ENCODE measurements around the gene CA11. TPM values are rescaled to one million over a fixed set of nuclear protein-coding genes. Genes with fewer than 3 reads are reported as not detected.

CA11 gene
- total RNA-seq, 4 donors from 2014 or later: 7.3 to 37.5 (median 10.3) TPM

DNA sequence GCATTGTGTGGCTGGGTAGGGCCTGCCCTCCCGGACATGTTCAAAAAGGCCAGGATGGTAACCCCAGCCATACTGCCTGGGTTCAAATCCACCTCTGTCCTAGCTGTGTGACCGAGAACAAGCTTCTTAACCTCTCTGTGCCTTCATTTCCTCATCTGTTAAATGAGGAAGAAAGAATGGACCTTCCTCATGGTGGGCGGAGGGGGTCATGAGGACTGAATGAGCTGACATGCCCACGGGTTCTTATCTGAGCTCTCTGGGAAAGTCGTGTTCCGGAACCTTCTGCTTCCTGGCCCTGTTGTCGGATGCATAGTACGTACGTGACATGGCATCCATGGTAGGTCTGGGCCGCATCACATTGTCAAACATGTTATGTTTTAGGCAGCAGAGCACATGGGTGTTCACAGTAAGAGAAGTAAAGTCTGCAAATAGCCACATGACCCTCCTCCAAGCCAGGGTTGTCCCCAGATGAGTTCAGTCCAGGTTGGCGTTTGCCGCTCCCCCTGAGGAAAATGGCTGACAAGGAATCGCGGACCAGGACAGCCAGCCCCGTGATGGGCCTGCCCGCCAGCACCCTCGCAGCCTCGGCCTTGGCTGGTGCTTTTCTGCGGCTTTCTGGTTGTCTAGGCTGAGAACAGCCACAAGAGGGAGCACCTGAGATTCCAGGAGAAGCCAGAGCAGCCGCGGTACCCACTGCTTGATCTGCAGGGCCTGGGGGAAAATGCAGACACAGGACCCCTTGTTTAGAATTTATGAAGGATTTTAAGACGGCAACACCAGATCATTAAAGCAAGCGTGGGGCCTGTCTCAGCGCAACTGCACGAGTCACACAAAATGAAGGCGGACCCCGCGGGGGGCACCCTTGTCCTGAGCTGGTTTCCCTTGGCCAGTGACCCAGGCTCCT lies 29.2 kb upstream of the CA11 start:
- TF ChIP-seq POLR2A (IDR thresholded peaks at IDR 0.05): no peak
- TF ChIP-seq, protein P1, sequence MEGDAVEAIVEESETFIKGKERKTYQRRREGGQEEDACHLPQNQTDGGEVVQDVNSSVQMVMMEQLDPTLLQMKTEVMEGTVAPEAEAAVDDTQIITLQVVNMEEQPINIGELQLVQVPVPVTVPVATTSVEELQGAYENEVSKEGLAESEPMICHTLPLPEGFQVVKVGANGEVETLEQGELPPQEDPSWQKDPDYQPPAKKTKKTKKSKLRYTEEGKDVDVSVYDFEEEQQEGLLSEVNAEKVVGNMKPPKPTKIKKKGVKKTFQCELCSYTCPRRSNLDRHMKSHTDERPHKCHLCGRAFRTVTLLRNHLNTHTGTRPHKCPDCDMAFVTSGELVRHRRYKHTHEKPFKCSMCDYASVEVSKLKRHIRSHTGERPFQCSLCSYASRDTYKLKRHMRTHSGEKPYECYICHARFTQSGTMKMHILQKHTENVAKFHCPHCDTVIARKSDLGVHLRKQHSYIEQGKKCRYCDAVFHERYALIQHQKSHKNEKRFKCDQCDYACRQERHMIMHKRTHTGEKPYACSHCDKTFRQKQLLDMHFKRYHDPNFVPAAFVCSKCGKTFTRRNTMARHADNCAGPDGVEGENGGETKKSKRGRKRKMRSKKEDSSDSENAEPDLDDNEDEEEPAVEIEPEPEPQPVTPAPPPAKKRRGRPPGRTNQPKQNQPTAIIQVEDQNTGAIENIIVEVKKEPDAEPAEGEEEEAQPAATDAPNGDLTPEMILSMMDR (IDR thresholded peaks at IDR 0.05): no peak
- WGBS, 2 donors: 38 to 41% methylated on average over 28 of the region's 28 CpGs
- DNase-seq (ENCODE audit: low spot score in 2 of 2): peak; percentile 83 to 94
- intact Hi-C loops (cut with DNase I; ENCODE audit: low total_unique reads): no loop called here
- H3K4me3 ChIP-seq (ENCODE audit: low read depth, poor library complexity, severe bottlenecking): no peak overlapping the region

DNA sequence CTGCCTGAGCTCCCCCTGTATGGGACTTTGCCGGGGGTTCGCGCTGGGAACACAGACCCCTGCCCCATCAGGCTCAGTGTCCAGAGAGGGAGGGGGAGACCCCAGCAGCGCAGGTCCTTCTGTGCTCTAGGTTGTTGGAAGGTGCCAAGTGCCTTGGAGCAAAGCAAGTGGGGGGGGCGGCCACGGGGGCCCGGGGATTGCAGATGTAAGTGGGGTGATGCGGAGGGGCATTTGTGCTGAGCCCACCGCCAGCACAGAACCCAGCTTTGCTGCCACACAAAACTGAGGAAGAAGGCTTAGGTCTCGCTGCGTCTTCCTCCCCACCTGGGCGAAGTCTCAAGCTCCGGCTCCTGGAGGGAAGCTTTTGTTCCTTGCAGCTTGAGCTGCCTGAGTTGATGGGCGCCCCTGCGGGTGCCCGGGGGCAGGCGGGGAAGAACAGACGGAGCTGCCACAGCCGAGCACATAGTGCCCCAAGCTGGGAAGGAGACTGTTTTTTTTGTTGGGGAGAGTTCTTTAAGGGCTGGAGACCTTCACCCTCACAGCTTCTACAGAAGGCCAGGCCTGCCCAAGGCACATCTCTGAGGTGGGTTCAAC lies 28.3 kb upstream of the CA11 start:
- no peak overlapping the region for H3K4me3 ChIP-seq (ENCODE audit: low read depth, poor library complexity, severe bottlenecking)
- 86 to 89% methylated on average over 17 to 19 of the region's 19 CpGs for WGBS, 2 donors
- TF ChIP-seq, protein P1 (IDR thresholded peaks at IDR 0.05): no peak
- no peak for TF ChIP-seq POLR2A (IDR thresholded peaks at IDR 0.05)
- intact Hi-C loops (cut with DNase I; ENCODE audit: low total_unique reads): no loop called here
- DNase-seq (ENCODE audit: low spot score in 2 of 2): no peak

DNA sequence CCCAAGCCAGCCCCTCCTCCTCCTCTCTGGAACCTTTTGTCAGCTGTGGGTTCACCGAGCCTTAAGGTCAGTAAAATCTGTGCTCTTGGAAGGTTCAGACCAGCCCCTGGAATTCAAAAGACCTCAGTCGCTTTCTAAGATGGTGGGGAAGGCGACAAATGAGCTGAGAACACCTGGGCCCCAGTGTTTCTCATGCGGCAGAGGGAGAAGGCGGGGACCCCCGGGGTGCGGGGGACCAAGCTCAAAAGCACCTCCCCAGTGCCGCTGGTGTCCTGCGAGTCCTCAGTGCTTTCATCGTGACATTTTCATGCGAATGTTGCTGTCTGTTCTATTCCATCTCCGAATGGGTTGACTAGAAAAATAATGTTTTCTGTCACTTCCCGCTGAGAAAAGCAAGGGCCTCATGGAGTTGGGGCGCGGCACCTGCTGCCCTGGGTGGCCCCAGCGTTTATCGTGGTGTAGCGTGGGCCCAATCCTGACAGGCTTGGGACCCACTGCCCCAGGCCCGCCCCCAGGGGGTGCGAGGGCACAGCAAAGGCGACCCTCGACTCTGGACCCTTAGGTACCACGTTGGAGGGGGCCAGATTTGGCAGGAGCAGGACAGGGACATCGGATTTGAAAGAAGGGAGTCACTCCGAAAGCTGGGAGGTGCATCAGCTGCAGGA lies 27.6 kb upstream of the CA11 start:
- DNase-seq (ENCODE audit: low spot score in 2 of 2): no peak
- intact Hi-C loops (cut with DNase I; ENCODE audit: low total_unique reads): no loop called here
- 78 to 90% methylated on average over 25 of the region's 25 CpGs for WGBS, 2 donors
- no peak overlapping the region for H3K4me3 ChIP-seq (ENCODE audit: low read depth, poor library complexity, severe bottlenecking)
- no peak for TF ChIP-seq POLR2A (IDR thresholded peaks at IDR 0.05)
- TF ChIP-seq, protein P1 (IDR thresholded peaks at IDR 0.05): no peak

DNA sequence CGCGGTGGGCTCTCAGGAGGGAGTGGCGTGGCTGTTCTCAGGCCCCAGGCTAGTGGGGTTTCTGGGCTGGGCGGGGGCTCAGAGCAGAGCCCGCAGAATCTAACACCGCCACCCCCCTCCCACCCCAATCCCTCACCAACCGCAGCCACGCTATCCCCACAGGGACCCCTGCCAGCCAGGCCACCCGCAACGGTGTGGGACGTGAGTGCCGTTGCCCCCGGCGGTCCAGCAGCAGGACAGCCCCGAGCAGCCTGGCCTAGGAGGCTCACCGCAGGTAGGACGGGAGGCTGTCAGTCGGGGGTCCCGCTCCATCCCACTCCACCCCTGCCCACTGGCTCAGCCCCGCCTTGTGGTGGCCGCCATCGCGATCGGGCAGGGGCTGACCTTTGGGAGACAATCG lies 27.0 kb upstream of the CA11 start, which contains the start of gene NTN5:
Gene NTN5, minus strand, starts transcription at position 24 of the 400 bp plus-strand sequence. CDS start 2,031 bp downstream, outside the sequence.
- no peak for DNase-seq (ENCODE audit: low spot score in 2 of 2)
- H3K4me3 ChIP-seq (ENCODE audit: low read depth, poor library complexity, severe bottlenecking): no peak within 1 kb of the TSS
- TF ChIP-seq POLR2A (IDR thresholded peaks at IDR 0.05): no peak
- TF ChIP-seq, protein P1 (IDR thresholded peaks at IDR 0.05): no peak
- intact Hi-C loops (cut with DNase I; ENCODE audit: low total_unique reads): no loop called here
- 68 to 91% methylated on average over 5 to 21 of the region's 25 CpGs for WGBS, 2 donors

DNA sequence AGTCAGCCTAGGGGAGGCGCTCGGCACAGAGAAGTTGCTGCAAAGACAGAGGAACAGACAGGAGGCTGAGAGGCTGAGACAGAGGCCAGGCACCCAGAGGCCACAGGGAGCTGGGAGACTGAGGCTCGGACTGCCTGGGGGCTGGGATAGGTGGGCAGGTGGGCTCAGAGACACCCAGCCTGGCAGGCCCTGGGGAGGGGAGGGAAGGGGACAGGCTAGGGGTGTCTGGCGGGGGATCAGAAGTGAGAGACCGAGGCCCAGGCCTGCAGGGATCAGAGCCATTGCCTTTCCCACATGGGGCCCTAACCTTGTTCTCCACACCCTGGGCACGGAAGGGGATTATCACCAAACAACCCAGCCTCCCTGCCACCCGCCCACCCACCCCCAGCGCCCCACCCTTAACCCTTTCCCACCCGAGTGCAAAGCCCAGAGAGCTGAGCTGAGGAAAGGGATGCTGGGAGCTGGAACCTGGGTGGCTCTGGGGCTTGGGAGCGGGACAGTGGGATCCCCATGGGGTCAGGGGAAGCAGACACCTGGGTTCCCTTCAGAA lies 25.5 kb upstream of the CA11 start:
- no peak for TF ChIP-seq POLR2A (IDR thresholded peaks at IDR 0.05)
- TF ChIP-seq, protein P1 (IDR thresholded peaks at IDR 0.05): no peak
- intact Hi-C loops (cut with DNase I; ENCODE audit: low total_unique reads): no loop called here
- 80 to 83% methylated on average over 5 to 8 of the region's 10 CpGs for WGBS, 2 donors
- no peak overlapping the region for H3K4me3 ChIP-seq (ENCODE audit: low read depth, poor library complexity, severe bottlenecking)
- DNase-seq (ENCODE audit: low spot score in 2 of 2): no peak

Data from lower leg skin (tissue), 4 donors.